WTC11 (cell line): ENCODE measurements around the gene CPNE6. TPM values are rescaled to one million over a fixed set of nuclear protein-coding genes. Genes with fewer than 3 reads are reported as not detected.
A peak's percentile ranks its signal among the peaks of the same experiment; 100 is the strongest.

ENCODE experiments used
- CREM ChIP-seq: sonication (generic); formaldehyde crosslinking; IDR thresholded peaks from 2 replicates; pipeline ENCODE4 v1.8.1; 2022; ENCODE audit warnings: mild to moderate bottlenecking, missing genetic modification reagents, moderate library complexity
- E2F1 ChIP-seq: sonication (generic); formaldehyde crosslinking; IDR thresholded peaks from 2 replicates; pipeline ENCODE4 v1.8.0; 2022; ENCODE audit warnings: mild to moderate bottlenecking, missing genetic modification reagents
- E2F5 ChIP-seq: sonication (generic); formaldehyde crosslinking; IDR thresholded peaks from 2 replicates; pipeline ENCODE4 v1.8.1; 2022; ENCODE audit warnings: mild to moderate bottlenecking, moderate library complexity, missing genetic modification reagents
- EMX1 ChIP-seq: fragments of 250-450 bp; sonication (Bioruptor Pico); IDR thresholded peaks from 2 replicates; pipeline ENCODE4 v1.8.0; 2021; ENCODE audit warnings: mild to moderate bottlenecking
- ETV6 ChIP-seq: sonication (generic); formaldehyde crosslinking; IDR thresholded peaks from 2 replicates; pipeline ENCODE4 v1.8.1; 2022; ENCODE audit warnings: mild to moderate bottlenecking, missing genetic modification reagents
- FOXP1 ChIP-seq: sonication (generic); formaldehyde crosslinking; IDR thresholded peaks from 2 replicates; pipeline ENCODE4 v1.8.0; 2022; ENCODE audit warnings: missing genetic modification reagents, mild to moderate bottlenecking, moderate library complexity, borderline replicate concordance
- GABPB1 ChIP-seq: sonication (generic); formaldehyde crosslinking; IDR thresholded peaks from 2 replicates; pipeline ENCODE4 v1.8.1; 2023; ENCODE audit warnings: mild to moderate bottlenecking, missing genetic modification reagents
- JAZF1 ChIP-seq: fragments of 250-450 bp; sonication (Bioruptor Pico); IDR thresholded peaks from 2 replicates; pipeline ENCODE4 v1.9.0; 2021; ENCODE audit warnings: moderate library complexity, mild to moderate bottlenecking, inconsistent platforms
- KAT7 ChIP-seq: sonication (generic); formaldehyde crosslinking; IDR thresholded peaks from 2 replicates; pipeline ENCODE4 v1.8.1; 2023; ENCODE audit warnings: missing genetic modification reagents, mild to moderate bottlenecking, borderline replicate concordance
- MYBL2 ChIP-seq: sonication (generic); formaldehyde crosslinking; IDR thresholded peaks from 2 replicates; pipeline ENCODE4 v1.8.1; 2023; ENCODE audit warnings: mild to moderate bottlenecking, moderate library complexity, missing genetic modification reagents
- NFATC4 ChIP-seq: fragments of 250-450 bp; sonication (Bioruptor Pico); IDR thresholded peaks from 2 replicates; pipeline ENCODE4 v1.9.0; 2021; ENCODE audit warnings: mild to moderate bottlenecking
- NFYB ChIP-seq: sonication (generic); formaldehyde crosslinking; conservative IDR thresholded peaks from 2 replicates; pipeline ENCODE4 v1.8.0; 2022; ENCODE audit warnings: low read depth, missing genetic modification reagents
- PRRX2 ChIP-seq: fragments of 250-450 bp; sonication (Bioruptor Pico); IDR thresholded peaks from 2 replicates; pipeline ENCODE4 v1.8.0; 2021; ENCODE audit warnings: mild to moderate bottlenecking
- SMAD3 ChIP-seq: sonication (generic); formaldehyde crosslinking; IDR thresholded peaks from 2 replicates; pipeline ENCODE4 v1.8.0; 2022; ENCODE audit warnings: missing genetic modification reagents, mild to moderate bottlenecking, borderline replicate concordance
- SMAD4 ChIP-seq: sonication (generic); formaldehyde crosslinking; IDR thresholded peaks from 2 replicates; pipeline ENCODE4 v1.8.0; 2022; ENCODE audit warnings: mild to moderate bottlenecking, missing genetic modification reagents
- ZNF263 ChIP-seq: sonication (generic); formaldehyde crosslinking; IDR thresholded peaks from 2 replicates; pipeline ENCODE4 v1.8.1; 2022; ENCODE audit warnings: low read depth, mild to moderate bottlenecking, moderate library complexity, missing genetic modification reagents
- ZNF671 ChIP-seq: fragments of 250-450 bp; sonication (Bioruptor Pico); IDR thresholded peaks from 2 replicates; pipeline ENCODE4 v1.8.0; 2021; ENCODE audit warnings: mild to moderate bottlenecking
- total RNA-seq: library from RNA; stranded (reverse); gene quantifications from 3 replicates; pipeline ENCODE4 v1.2.3, GENCODE V29; 2021
- TF ChIP-seq, protein P1 (sequence below): sonication (generic); formaldehyde crosslinking; IDR thresholded peaks from 2 replicates; pipeline ENCODE4 v1.8.1; 2023; ENCODE audit warnings: mild to moderate bottlenecking, missing genetic modification reagents, borderline replicate concordance
- TF ChIP-seq, protein P2 (sequence below): sonication (generic); formaldehyde crosslinking; IDR thresholded peaks from 2 replicates; pipeline ENCODE4 v1.8.1; 2023; ENCODE audit warnings: mild to moderate bottlenecking, moderate library complexity, missing genetic modification reagents
- TF ChIP-seq, protein P3 (sequence below): sonication (generic); formaldehyde crosslinking; IDR thresholded peaks from 2 replicates; pipeline ENCODE4 v1.8.1; 2023; ENCODE audit warnings: mild to moderate bottlenecking, missing genetic modification reagents, moderate library complexity
- TF ChIP-seq, protein P4 (sequence below): sonication (generic); formaldehyde crosslinking; IDR thresholded peaks from 2 replicates; pipeline ENCODE4 v1.8.1; 2022; ENCODE audit warnings: low read depth, mild to moderate bottlenecking, moderate library complexity, missing genetic modification reagents, borderline replicate concordance
- TF ChIP-seq, protein P5 (sequence below): sonication (generic); formaldehyde crosslinking; IDR thresholded peaks from 2 replicates; pipeline ENCODE4 v1.8.1; 2023; ENCODE audit warnings: mild to moderate bottlenecking, missing genetic modification reagents
- TF ChIP-seq, protein P6 (sequence below): sonication (generic); formaldehyde crosslinking; IDR thresholded peaks from 2 replicates; pipeline ENCODE4 v1.8.1; 2022; ENCODE audit warnings: mild to moderate bottlenecking, missing genetic modification reagents, moderate library complexity, borderline replicate concordance

The CPNE6 gene
- total RNA-seq, 1 experiment from 2014 or later, result not detected

DNA sequence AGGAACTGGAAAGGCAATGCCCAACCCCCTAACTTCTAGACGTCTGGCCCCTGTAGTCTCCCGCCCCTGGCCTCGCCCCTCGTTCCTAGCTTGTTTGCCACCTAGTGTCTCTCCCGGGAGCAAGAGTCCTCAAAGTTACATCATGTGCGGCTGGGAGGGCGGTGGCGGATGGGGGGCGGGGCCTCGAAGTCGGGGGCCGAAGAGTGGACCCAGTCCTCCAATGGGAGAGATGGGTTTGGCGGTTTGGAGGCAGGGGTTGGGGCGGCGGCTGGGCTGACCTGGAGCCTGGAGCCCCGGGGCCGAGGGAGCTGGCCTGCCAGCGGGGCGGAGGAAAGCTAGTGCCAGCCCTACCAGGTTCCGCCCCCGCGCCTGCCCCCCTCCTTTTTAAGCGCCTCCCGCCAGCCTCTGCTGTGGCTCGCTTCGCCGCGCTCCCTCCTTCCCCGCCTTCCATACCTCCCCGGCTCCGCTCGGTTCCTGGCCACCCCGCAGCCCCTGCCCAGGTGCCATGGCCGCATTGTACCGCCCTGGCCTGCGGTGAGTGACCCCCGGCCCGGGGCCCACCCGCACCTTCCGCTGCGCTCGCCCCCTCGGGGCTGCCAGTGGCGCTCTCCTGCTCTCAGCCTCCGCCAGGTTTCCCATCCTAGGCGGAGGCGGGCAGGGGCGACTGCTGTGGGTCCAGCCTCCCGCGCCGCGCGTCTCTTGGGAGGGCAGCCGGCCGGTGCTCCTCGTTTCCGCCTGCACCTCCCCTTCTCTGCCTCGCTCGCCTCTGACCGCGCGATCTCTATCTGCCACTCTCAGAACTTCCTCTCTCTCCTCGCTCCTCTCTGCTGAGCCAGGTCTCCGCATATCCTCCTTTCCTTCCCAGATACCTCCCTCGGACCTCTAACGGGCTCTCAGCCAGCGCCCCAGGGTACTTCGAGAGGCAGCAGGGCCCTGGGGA is 22.8 kb downstream of the CPNE6 start, which contains the start of gene PCK2 (continued):
- TF ChIP-seq, protein P1, sequence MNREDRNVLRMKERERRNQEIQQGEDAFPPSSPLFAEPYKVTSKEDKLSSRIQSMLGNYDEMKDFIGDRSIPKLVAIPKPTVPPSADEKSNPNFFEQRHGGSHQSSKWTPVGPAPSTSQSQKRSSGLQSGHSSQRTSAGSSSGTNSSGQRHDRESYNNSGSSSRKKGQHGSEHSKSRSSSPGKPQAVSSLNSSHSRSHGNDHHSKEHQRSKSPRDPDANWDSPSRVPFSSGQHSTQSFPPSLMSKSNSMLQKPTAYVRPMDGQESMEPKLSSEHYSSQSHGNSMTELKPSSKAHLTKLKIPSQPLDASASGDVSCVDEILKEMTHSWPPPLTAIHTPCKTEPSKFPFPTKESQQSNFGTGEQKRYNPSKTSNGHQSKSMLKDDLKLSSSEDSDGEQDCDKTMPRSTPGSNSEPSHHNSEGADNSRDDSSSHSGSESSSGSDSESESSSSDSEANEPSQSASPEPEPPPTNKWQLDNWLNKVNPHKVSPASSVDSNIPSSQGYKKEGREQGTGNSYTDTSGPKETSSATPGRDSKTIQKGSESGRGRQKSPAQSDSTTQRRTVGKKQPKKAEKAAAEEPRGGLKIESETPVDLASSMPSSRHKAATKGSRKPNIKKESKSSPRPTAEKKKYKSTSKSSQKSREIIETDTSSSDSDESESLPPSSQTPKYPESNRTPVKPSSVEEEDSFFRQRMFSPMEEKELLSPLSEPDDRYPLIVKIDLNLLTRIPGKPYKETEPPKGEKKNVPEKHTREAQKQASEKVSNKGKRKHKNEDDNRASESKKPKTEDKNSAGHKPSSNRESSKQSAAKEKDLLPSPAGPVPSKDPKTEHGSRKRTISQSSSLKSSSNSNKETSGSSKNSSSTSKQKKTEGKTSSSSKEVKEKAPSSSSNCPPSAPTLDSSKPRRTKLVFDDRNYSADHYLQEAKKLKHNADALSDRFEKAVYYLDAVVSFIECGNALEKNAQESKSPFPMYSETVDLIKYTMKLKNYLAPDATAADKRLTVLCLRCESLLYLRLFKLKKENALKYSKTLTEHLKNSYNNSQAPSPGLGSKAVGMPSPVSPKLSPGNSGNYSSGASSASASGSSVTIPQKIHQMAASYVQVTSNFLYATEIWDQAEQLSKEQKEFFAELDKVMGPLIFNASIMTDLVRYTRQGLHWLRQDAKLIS (CRISPR knock-in tag), result 0 out of 2 replicates have a peak, but pooled peaks have one; percentile 76
- TF ChIP-seq SMAD4, result 0 out of 2 replicates have a peak, but pooled peaks have one; percentile 57
- TF ChIP-seq E2F5 (CRISPR knock-in tag), result peak; percentile 90
- peak; percentile 65; the same call in 1 of the 2 replicates for TF ChIP-seq E2F1
- TF ChIP-seq ETV6 (CRISPR knock-in tag), result peak; percentile 61; the same call in 1 of the 2 replicates
- TF ChIP-seq MYBL2 (CRISPR knock-in tag), result no peak
- TF ChIP-seq, protein P2, sequence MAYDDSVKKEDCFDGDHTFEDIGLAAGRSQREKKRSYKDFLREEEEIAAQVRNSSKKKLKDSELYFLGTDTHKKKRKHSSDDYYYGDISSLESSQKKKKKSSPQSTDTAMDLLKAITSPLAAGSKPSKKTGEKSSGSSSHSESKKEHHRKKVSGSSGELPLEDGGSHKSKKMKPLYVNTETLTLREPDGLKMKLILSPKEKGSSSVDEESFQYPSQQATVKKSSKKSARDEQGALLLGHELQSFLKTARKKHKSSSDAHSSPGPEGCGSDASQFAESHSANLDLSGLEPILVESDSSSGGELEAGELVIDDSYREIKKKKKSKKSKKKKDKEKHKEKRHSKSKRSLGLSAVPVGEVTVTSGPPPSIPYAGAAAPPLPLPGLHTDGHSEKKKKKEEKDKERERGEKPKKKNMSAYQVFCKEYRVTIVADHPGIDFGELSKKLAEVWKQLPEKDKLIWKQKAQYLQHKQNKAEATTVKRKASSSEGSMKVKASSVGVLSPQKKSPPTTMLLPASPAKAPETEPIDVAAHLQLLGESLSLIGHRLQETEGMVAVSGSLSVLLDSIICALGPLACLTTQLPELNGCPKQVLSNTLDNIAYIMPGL (CRISPR knock-in tag), result no peak; the same call in 1 of the 2 replicates
- TF ChIP-seq NFYB (CRISPR knock-in tag), result peak; percentile 29; the same call in 1 of the 2 replicates
- peak; percentile 100 for TF ChIP-seq GABPB1 (CRISPR knock-in tag)
- TF ChIP-seq, protein P3, sequence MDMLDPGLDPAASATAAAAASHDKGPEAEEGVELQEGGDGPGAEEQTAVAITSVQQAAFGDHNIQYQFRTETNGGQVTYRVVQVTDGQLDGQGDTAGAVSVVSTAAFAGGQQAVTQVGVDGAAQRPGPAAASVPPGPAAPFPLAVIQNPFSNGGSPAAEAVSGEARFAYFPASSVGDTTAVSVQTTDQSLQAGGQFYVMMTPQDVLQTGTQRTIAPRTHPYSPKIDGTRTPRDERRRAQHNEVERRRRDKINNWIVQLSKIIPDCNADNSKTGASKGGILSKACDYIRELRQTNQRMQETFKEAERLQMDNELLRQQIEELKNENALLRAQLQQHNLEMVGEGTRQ (CRISPR knock-in tag), result peak; percentile 4
- TF ChIP-seq NFATC4, result peak; percentile 76; the same call in 1 of the 2 replicates
- TF ChIP-seq, protein P4, sequence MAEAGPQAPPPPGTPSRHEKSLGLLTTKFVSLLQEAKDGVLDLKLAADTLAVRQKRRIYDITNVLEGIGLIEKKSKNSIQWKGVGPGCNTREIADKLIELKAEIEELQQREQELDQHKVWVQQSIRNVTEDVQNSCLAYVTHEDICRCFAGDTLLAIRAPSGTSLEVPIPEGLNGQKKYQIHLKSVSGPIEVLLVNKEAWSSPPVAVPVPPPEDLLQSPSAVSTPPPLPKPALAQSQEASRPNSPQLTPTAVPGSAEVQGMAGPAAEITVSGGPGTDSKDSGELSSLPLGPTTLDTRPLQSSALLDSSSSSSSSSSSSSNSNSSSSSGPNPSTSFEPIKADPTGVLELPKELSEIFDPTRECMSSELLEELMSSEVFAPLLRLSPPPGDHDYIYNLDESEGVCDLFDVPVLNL (CRISPR knock-in tag), result peak; percentile 91
- TF ChIP-seq FOXP1 (CRISPR knock-in tag), result peak; percentile 90; the same call in 1 of the 2 replicates
- TF ChIP-seq SMAD3 (CRISPR knock-in tag), result no peak
- no peak for TF ChIP-seq CREM (CRISPR knock-in tag)
- no peak for TF ChIP-seq JAZF1 (CRISPR knock-in tag)
- TF ChIP-seq PRRX2 (CRISPR knock-in tag), result no peak; the same call in 1 of the 2 replicates
- 0 out of 2 replicates have a peak, but pooled peaks have one; percentile 3 for TF ChIP-seq EMX1
- peak; percentile 88 for TF ChIP-seq KAT7
- peak; percentile 67; the same call in 1 of the 2 replicates for TF ChIP-seq ZNF671 (CRISPR knock-in tag)
- TF ChIP-seq, protein P5, sequence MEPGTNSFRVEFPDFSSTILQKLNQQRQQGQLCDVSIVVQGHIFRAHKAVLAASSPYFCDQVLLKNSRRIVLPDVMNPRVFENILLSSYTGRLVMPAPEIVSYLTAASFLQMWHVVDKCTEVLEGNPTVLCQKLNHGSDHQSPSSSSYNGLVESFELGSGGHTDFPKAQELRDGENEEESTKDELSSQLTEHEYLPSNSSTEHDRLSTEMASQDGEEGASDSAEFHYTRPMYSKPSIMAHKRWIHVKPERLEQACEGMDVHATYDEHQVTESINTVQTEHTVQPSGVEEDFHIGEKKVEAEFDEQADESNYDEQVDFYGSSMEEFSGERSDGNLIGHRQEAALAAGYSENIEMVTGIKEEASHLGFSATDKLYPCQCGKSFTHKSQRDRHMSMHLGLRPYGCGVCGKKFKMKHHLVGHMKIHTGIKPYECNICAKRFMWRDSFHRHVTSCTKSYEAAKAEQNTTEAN (CRISPR knock-in tag), result 0 out of 2 replicates have a peak, but pooled peaks have one; percentile 73
- TF ChIP-seq ZNF263 (CRISPR knock-in tag), result peak; percentile 16; the same call in 1 of the 2 replicates
- TF ChIP-seq, protein P6, sequence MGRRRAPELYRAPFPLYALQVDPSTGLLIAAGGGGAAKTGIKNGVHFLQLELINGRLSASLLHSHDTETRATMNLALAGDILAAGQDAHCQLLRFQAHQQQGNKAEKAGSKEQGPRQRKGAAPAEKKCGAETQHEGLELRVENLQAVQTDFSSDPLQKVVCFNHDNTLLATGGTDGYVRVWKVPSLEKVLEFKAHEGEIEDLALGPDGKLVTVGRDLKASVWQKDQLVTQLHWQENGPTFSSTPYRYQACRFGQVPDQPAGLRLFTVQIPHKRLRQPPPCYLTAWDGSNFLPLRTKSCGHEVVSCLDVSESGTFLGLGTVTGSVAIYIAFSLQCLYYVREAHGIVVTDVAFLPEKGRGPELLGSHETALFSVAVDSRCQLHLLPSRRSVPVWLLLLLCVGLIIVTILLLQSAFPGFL (CRISPR knock-in tag), result peak; percentile 25; the same call in 1 of the 2 replicates
